WTC11 (cell line): ENCODE data around the gene DENND5A. TPM values are rescaled to one million over a fixed set of nuclear protein-coding genes. Genes with fewer than 3 reads are reported as not detected.

Source experiments
- ATAC-seq: fragments of 200-7000 bp; cut with Tn5 transposase; 2 replicates; pipeline ENCODE4 v1.10.0; 2021; ENCODE audit warnings: mild to moderate bottlenecking, moderate library complexity
- CTCF ChIA-PET: fragments of 300-600 bp; sonication (Branson Sonifier 250); formaldehyde crosslinking; loops from one replicate; lab custom pipeline; 2021; ENCODE audit warnings: antibody characterized with exemption; lab: Charles Lee
- POLR2A ChIA-PET: fragments of 350-600 bp; sonication (Branson Sonifier 250); formaldehyde crosslinking; loops from one replicate; lab custom pipeline; 2021; ENCODE audit warnings: antibody characterized with exemption; lab: Charles Lee
- DNase-seq: peaks from one replicate; pipeline ENCODE4 v3.0.0; 2021; ENCODE audit warnings: low spot score
- H3K27ac Mint-ChIP-seq: 2 replicates; pipeline ENCODE4 v1.8.0; 2021; ENCODE audit warnings: mixed read lengths
- H3K27me3 Mint-ChIP-seq: 2 replicates; pipeline ENCODE4 v1.8.0; 2021; ENCODE audit warnings: low read depth, mild to moderate bottlenecking, moderate library complexity, mixed read lengths
- H3K36me3 Mint-ChIP-seq: 2 replicates; pipeline ENCODE4 v1.8.0; 2021; ENCODE audit warnings: mixed read lengths
- H3K4me1 Mint-ChIP-seq: 2 replicates; pipeline ENCODE4 v1.8.0; 2022; ENCODE audit warnings: mixed read lengths
- H3K4me3 Mint-ChIP-seq: 2 replicates; pipeline ENCODE4 v1.8.0; 2021; ENCODE audit warnings: mild to moderate bottlenecking, moderate library complexity, mixed read lengths
- H3K9me3 Mint-ChIP-seq: 2 replicates; pipeline ENCODE4 v1.8.0; 2021; ENCODE audit warnings: mixed read lengths
- FOXP1 ChIP-seq: sonication (generic); formaldehyde crosslinking; IDR thresholded peaks from 2 replicates; pipeline ENCODE4 v1.8.0; 2022; ENCODE audit warnings: missing genetic modification reagents, mild to moderate bottlenecking, moderate library complexity, borderline replicate concordance
- HMGXB4 ChIP-seq: sonication (generic); formaldehyde crosslinking; IDR thresholded peaks from 2 replicates; pipeline ENCODE4 v1.8.1; 2023; ENCODE audit warnings: mild to moderate bottlenecking, moderate library complexity, missing genetic modification reagents
- MXD4 ChIP-seq: fragments of 250-450 bp; sonication (Bioruptor Pico); IDR thresholded peaks from 2 replicates; pipeline ENCODE4 v1.8.0; 2021; ENCODE audit warnings: mild to moderate bottlenecking, moderate library complexity, borderline replicate concordance
- TCF7 ChIP-seq: sonication (generic); formaldehyde crosslinking; IDR thresholded peaks from 2 replicates; pipeline ENCODE4 v1.8.0; 2022; ENCODE audit warnings: mild to moderate bottlenecking, low read depth, missing genetic modification reagents, moderate library complexity
- total RNA-seq: library from RNA; stranded (reverse); gene quantifications from 3 replicates; pipeline ENCODE4 v1.2.3, GENCODE V29; 2021
- TF ChIP-seq, protein P1 (sequence below): fragments of 250-450 bp; sonication (Bioruptor Pico); conservative IDR thresholded peaks from 2 replicates; pipeline ENCODE4 v1.9.0; 2021; ENCODE audit warnings: mild to moderate bottlenecking
- TF ChIP-seq, protein P2 (sequence below): sonication (generic); formaldehyde crosslinking; IDR thresholded peaks from 2 replicates; pipeline ENCODE4 v1.8.0; 2022; ENCODE audit warnings: mild to moderate bottlenecking, missing genetic modification reagents
- TF ChIP-seq, protein P3 (sequence below): sonication (generic); formaldehyde crosslinking; IDR thresholded peaks from 2 replicates; pipeline ENCODE4 v1.8.1; 2022; ENCODE audit warnings: missing genetic modification reagents, borderline replicate concordance
- TF ChIP-seq, protein P4 (sequence below): sonication (generic); formaldehyde crosslinking; IDR thresholded peaks from 2 replicates; pipeline ENCODE4 v1.8.1; 2022; ENCODE audit warnings: low read depth, mild to moderate bottlenecking, moderate library complexity, missing genetic modification reagents, borderline replicate concordance
- TF ChIP-seq, protein P5 (sequence below): sonication (generic); formaldehyde crosslinking; IDR thresholded peaks from 2 replicates; pipeline ENCODE4 v1.8.1; 2022; ENCODE audit warnings: low read depth, missing genetic modification reagents, borderline replicate concordance

The DENND5A gene
- total RNA-seq, 1 experiment from 2014 or later: 69.3 TPM

DNA sequence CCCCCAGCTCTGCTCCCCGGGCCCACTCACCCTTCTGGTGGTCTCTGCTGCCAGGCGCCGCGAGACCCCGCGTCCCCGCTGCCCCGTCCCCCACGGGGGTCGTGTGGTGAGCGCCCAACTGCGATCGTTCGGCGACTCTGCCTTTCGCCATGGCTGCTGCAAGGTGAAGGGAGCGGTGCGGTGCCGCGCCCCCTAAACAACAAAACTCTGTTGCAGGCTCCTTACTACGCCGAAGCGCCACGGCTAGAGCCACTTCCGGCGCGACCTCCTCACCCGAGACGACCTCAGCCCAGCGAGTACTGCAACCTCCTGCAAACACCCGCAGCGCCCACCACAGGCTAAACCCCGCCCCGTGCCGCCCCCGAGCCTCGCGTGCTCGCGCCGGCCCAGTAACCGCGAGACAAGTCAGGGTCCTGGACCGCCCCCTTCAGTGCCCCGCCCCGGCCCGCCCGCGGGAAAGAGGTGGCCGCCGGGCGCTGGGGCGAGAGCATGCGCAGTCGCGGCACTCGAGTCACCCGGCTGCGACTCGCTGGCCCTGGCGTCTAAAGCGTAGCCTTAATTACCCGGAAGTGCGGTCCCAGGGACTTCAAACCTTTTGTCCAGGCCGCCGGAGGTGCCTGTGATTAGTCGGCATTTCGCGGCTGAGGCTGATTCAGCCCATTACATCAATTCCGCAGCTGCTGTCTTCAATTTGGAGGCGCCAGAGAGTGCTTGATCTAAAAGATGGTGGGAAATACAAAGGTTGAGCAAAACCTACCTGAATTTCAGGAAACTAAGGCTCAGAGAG, 49.3 kb upstream of the DENND5A start, which contains the start of gene TMEM41B (continued):
- TF ChIP-seq, protein P1, sequence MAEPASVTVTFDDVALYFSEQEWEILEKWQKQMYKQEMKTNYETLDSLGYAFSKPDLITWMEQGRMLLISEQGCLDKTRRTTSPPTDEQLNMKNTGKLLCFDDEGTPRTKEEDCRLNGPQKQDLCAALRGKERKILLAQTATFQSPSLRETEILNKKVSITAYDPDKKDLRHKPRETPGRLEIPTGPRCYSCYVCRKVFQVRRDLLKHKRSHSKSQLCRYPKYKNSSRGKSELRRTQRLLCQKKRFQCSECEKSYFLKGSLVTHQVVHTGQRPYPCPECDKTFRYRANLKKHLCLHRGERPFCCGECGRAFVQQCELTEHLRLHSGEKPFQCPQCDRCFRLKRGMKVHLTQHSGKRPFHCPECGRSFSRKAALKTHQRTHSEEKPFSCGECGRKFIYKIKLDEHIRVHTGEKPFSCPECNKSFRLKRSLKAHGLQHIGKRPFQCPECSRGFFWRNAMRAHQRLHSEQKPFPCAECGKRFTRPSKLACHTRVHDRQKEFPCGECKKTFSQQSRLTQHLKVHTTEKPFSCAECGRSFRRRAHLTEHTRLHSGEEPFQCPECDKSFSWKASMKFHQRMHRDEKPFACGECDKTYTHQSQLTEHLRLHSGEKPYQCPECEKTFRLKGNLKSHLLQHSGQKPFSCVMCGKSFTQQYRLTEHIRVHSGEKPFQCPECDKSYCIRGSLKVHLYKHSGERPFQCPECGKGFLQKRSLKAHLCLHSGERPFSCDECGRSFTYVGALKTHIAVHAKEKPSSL (CRISPR knock-in tag): no peak
- TF ChIP-seq MXD4 (CRISPR knock-in tag): no peak
- TF ChIP-seq, protein P2, sequence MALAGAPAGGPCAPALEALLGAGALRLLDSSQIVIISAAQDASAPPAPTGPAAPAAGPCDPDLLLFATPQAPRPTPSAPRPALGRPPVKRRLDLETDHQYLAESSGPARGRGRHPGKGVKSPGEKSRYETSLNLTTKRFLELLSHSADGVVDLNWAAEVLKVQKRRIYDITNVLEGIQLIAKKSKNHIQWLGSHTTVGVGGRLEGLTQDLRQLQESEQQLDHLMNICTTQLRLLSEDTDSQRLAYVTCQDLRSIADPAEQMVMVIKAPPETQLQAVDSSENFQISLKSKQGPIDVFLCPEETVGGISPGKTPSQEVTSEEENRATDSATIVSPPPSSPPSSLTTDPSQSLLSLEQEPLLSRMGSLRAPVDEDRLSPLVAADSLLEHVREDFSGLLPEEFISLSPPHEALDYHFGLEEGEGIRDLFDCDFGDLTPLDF (CRISPR knock-in tag): no peak

DNA sequence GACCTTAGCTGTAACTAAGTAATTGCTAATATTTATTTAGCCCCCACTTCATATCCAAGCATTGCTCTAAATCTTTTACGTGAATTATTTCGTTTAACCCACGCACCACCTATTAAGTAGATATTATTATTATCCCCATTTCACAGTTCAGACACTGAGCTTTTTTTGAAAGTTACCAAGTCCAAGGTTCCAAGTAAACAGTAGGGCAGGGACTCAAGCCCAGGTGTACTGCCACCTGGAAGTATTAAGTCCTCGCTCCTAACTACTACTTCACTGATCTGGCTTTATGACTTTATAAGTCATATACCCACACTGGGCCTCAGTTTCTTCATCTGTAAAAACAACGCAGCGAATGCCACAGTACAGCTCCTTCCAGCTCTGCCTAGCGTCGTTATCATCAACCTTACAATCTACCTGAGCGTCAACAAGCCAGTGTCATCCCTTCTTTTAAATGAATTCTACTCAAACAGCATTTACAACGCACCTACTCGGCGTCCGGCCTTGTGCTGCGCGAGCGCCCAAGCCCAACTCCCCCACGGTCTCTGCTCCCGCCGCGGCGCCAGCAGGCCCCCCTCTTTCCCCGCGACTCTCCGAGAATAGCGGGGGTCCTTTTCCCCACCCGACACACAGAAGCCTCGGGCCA, 48.6 kb upstream of the DENND5A start:
- ATAC-seq (peak; percentile 3; the same call in 1 of the 2 replicates), DNase-seq (no peak)
- TF ChIP-seq HMGXB4 (CRISPR knock-in tag) (0 out of 2 replicates have a peak, but pooled peaks have one; percentile 17), FOXP1 (CRISPR knock-in tag) (no peak)
- peak overlapping the region; percentile 91 for H3K4me3 Mint-ChIP-seq
- no peaks in the 10 kb centered on the region for H3K9me3 Mint-ChIP-seq
- CTCF ChIA-PET: interaction anchor here (0.7 to 1.6 kb wide), 2 partner anchors 34 to 176 kb away, joined by 3 to 10 read pairs; no protein-coding TSS in a partner anchor
- H3K36me3 Mint-ChIP-seq: peaks cover 6% of the 10 kb centered on the region; the same call in 1 of the 2 replicates
- H3K4me1 Mint-ChIP-seq: peaks cover 36% of the 10 kb centered on the region
- H3K27me3 Mint-ChIP-seq: no peaks in the 10 kb centered on the region
- peak overlapping the region; percentile 99 for H3K27ac Mint-ChIP-seq
- POLR2A ChIA-PET: interaction anchor here (0.7 to 1.4 kb wide), 5 partner anchors 42 to 147 kb away, joined by 3 to 7 read pairs (median 3); partner anchors contain the start of genes DENND5A, IPO7 and ZNF143

DNA sequence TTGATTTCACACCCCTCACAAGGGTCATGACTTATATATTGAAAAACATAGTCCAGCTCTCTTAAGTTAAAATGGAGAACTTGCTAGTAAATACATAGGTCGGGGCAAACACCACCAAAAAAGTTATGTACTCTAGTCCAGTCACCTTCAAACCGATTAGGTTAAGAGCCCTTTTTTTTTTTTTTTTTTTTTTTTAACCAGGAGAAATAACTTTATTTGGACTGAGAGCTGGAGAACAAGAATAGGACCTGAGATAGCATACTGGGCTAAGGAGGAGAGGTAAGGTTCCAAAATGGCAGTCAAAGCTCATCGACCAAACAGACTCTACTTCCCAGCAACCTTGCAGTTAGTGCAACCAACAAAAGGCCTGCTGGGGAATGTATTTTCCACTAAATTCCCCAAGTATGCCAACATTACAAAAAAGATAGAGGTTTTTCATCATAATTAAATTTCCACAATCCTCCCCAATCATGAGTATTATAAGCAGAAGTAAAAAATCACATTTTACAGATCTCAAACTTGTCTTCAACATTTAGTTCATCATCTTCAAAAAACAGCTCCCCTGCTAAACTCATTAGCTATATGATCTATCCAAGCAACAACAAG, 45.4 kb upstream of the DENND5A start:
- DNase-seq: no peak
- CTCF ChIA-PET: interaction anchor here (1.6 kb wide), 1 partner anchor 173 kb away, joined by 3 read pairs; no protein-coding TSS in a partner anchor

More for the DNA sequence above, 45.4 kb upstream of the DENND5A start:
- H3K4me1 Mint-ChIP-seq: peaks cover 30% of the 10 kb centered on the region
- H3K36me3 Mint-ChIP-seq: peaks cover 11% of the 10 kb centered on the region
- H3K27ac Mint-ChIP-seq: peak overlapping the region; percentile 7
- TF ChIP-seq, protein P3, sequence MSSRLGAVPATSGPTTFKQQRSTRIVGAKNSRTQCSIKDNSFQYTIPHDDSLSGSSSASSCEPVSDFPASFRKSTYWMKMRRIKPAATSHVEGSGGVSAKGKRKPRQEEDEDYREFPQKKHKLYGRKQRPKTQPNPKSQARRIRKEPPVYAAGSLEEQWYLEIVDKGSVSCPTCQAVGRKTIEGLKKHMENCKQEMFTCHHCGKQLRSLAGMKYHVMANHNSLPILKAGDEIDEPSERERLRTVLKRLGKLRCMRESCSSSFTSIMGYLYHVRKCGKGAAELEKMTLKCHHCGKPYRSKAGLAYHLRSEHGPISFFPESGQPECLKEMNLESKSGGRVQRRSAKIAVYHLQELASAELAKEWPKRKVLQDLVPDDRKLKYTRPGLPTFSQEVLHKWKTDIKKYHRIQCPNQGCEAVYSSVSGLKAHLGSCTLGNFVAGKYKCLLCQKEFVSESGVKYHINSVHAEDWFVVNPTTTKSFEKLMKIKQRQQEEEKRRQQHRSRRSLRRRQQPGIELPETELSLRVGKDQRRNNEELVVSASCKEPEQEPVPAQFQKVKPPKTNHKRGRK (CRISPR knock-in tag): no peak
- TF ChIP-seq, protein P4, sequence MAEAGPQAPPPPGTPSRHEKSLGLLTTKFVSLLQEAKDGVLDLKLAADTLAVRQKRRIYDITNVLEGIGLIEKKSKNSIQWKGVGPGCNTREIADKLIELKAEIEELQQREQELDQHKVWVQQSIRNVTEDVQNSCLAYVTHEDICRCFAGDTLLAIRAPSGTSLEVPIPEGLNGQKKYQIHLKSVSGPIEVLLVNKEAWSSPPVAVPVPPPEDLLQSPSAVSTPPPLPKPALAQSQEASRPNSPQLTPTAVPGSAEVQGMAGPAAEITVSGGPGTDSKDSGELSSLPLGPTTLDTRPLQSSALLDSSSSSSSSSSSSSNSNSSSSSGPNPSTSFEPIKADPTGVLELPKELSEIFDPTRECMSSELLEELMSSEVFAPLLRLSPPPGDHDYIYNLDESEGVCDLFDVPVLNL: no peak
- TF ChIP-seq, protein P5, sequence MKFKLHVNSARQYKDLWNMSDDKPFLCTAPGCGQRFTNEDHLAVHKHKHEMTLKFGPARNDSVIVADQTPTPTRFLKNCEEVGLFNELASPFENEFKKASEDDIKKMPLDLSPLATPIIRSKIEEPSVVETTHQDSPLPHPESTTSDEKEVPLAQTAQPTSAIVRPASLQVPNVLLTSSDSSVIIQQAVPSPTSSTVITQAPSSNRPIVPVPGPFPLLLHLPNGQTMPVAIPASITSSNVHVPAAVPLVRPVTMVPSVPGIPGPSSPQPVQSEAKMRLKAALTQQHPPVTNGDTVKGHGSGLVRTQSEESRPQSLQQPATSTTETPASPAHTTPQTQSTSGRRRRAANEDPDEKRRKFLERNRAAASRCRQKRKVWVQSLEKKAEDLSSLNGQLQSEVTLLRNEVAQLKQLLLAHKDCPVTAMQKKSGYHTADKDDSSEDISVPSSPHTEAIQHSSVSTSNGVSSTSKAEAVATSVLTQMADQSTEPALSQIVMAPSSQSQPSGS (CRISPR knock-in tag): no peak
- TF ChIP-seq TCF7 (CRISPR knock-in tag): no peak
- H3K9me3 Mint-ChIP-seq: peaks cover 5% of the 10 kb centered on the region
- H3K27me3 Mint-ChIP-seq: no peaks in the 10 kb centered on the region
- POLR2A ChIA-PET: interaction anchor here (1.1 kb wide), 1 partner anchor 9 kb away, joined by 5 read pairs; no protein-coding TSS in a partner anchor
- no peak overlapping the region for H3K4me3 Mint-ChIP-seq
- ATAC-seq: no peak
